HG03520 (cell line): ENCODE results near the gene SPATC1L.

Experiments used
- ATAC-seq: cut with Tn5 transposase; IDR thresholded peaks from one replicate; pipeline ENCODE4 v1.9.1; 2021; ENCODE audit warnings: mild to moderate bottlenecking, moderate library complexity; ENCODE audit not compliant: unreplicated experiment

The SPATC1L gene

GRCh38 chr21:46165098-46165497, 19.2 kb downstream of the SPATC1L start:
- no peak for ATAC-seq

GRCh38 chr21:46163380-46163779, 20.9 kb downstream of the SPATC1L start:
- no peak for ATAC-seq

- no peak for ATAC-seq
Measured at GRCh38 chr21:46161633-46162592, 22.3 kb downstream of the SPATC1L start.

GRCh38 chr21:46160907-46161632, 23.2 kb downstream of the SPATC1L start:
- no peak for ATAC-seq

- no peak for ATAC-seq
Measured at GRCh38 chr21:46160657-46160906, 23.7 kb downstream of the SPATC1L start.

DNA sequence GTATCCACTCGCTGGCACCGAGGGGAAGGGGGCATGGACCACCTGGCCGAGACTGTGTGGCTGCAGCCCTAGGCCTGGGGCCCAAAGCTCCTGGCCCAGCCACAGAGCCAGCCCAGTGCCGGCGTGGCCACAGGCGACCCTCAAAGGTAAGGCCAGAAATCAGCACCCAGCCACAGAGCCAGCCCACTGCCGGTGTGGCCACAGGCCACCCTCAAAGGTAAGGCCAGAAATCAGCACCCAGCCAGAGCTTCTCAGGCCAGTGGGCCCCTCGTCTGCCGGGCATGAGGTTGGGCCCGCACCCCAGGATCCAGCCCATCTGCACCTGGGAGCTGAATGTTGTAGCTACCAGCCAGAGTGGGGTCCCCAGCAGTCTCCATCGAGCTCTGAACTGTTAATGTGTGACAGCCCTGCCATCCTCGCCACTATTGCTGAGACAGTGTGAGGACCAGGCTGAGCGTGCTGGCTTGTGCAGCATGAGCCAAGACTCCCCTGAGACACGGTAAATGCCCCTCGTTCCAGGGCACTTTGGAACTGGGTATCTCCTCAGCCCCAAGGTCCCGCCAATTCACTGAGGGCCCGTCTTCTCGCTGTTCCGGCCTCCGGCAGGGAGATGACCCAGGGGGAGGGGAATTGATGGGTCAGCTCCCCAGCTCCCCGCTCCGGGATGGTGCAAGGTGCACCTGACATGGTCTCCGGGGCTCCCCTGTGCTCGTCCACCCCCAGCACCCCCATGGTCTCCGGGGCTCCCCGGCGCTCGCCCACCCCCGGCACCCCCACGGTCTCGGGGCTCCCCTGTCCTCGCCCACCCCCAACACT, 24.2 kb downstream of the SPATC1L start:
- ATAC-seq = no peak

DNA sequence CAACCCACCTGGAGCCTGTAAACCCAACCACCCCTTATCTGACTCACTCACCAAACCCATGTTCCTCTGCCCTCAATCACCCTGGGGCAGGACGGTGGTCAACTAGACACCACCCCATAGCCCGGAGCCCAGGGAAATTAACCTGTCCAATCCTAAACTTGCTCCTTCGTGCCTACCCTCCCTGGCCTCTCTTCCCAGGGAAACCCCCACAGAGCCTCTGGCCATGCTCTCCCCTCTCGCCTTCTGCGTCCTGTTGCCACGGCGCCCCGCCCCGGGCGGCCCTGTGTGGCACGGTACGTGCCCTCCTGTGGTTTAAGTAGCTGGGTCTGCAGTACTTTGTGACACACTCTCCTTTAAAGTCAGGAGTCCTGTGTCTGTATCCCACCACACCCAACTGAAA, 24.9 kb downstream of the SPATC1L start:
- ATAC-seq = no peak

GRCh38 chr21:46158666-46159300, 25.5 kb downstream of the SPATC1L start:
- no peak for ATAC-seq

- ATAC-seq = no peak
Measured at GRCh38 chr21:46157987-46158451, 26.2 kb downstream of the SPATC1L start.

DNA sequence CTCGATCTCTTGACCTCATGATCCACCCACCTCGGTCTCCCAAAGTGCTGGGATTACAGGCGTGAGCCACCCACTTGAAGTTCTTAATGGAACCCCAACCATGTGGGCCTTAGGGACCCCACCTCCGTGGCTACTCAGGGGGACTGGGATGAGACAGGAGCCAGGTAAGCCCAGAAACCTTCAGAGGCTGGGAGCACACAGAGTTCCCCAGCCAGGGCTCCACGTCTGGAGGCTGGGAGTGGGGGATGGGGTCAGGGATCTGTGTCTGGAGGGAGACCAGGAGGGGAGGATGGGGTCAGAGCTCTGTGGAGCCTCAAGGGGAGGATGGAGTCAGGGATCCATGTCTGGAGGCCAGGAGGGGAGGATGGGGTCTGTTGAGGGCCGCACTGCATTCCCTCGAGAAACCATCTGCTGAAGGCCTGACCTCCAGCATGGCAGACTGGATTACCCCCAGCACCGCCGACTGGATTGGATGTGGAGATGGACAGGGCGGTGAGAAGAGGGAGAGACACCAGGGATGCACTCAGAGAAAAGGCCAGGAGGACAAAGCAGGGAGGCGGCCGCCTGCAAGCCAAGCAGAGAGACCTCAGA, 26.8 kb downstream of the SPATC1L start:
- no peak for ATAC-seq

- no peak for ATAC-seq
Measured at GRCh38 chr21:46156678-46157077, 27.6 kb downstream of the SPATC1L start.

- ATAC-seq = no peak
Measured at GRCh38 chr21:46156378-46156645, 27.9 kb downstream of the SPATC1L start.

DNA sequence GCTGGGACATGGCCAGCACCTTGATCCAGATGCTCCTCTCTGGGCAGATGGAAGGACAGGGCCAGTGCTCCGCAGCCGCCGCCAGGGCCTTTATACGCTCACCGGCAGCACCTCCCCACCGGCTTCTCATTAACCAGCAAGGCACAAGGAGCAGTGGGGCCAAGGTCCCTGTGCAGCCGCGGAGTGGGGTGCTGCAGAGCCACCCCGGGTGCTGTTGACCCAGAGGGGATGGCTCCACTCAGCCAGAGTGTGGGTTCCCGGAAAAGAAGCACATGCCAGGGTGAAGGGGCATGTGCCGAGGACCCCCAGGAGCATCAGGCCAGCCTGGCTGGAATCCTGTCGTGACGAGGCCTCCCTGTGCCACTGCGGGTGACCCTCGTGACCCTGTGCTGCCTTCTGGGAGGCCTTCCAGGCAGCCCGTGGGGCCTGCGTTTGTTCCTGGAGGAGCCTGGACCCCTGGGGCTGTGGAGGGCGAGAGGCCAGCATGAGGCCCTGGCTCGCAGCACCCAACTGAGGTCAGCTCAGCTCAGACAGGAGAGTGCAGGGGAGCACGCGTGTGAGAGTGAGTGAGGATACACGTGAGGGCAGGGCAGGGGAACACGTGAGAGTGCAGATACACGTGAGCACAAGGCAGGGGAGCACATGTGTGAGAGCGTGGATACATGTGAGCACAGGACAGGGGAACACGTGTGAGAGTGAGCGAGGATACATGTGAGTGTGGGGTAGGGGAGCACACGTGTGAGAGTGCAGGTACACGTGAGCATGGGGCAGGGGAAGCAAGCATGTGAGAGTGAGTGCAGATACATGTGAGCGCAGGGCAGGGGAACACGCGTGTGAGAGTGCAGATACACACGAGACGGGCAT, 28.5 kb downstream of the SPATC1L start, which contains the start of gene FTCD:
FTCD (minus strand) TSS at position 66 of the 864 bp plus-strand sequence; CDS start at position 10, 56 bp downstream.
- no peak for ATAC-seq

DNA sequence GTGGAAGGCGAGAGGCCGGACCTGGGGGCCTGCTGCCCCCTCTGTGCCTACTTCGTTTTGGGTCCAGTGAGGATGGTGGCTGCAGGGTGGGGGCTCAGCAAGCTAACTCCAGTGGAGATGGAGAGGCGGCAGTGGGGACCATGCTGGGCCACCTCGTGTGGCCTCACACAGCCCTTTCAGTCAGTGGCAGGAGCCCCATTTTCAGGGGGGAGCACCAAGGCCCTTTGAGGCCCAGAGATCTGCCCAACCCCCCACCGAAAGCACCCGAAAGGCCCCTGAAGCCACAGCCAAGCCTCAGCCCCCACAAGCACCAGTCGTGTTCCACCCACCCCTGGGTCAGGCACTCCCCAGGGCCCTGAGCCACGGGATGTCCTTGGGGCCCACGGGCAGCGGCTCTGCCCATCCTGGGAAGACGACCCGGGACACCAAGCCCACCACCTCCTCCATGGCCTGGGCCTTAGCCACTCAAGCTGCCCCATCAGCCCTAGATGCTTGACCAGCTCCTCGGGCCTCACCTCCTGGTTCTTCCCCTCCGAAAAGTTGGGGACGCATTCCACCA, 29.2 kb downstream of the SPATC1L start:
- ATAC-seq = no peak

- ATAC-seq = no peak
Measured at GRCh38 chr21:46154155-46154954, 29.9 kb downstream of the SPATC1L start.

DNA sequence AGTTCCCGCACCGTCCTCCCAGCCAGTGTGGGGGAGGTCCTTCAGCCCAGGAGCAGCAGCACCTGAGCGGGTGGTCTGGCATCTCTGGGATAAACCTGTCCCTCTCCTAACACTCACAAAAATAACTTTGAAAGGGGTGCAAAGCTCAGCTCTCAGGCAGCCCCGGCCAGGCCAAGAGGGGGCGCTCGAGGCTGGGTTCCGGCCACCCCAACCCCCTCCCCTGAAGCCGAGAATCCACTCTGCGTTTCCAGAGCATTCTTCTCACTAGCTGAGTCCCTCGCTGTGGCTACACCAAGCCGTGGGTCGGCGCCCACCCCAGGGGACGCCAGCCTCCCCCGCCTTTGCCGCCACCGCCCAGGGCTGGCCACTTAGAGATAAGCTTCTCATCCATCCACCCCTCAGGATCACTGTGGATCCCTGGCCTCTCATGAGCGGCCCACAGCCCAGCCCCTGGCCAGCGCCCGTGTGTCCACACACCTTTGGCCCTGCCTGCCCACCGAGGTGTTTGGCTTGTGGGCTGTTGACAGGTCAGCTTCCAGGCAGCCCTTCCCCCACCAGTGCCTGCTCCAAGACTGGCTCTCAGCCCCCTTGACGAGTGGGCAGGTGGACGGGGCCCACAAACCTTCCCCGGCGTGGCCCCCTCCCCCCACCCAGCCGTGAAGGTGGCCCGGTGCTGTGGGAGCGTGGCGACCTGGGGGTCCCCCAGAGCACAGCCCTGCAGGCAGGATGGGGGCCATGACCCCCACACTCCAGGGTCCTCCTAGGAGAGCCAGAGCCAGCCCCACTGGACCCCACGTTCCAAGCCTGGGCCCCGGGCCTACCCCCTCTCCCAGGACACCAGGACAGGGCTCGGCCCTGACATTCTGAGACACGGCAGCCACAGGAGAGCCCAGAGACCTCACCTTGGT, 30.8 kb downstream of the SPATC1L start:
- ATAC-seq = no peak

- no peak for ATAC-seq
Measured at GRCh38 chr21:46152927-46153246, 31.4 kb downstream of the SPATC1L start.
